Astrocyte of the cerebellum (primary cell): ENCODE measurements around the gene TSEN15.

ENCODE experiments used
- DNase-seq: peaks from one replicate; pipeline ENCODE4 v3.0.0-alpha.2; 2011; ENCODE audit warnings: low read depth
- H3K4me3 ChIP-seq: 2 replicates; pipeline ENCODE4 v1.5.1; 2011; ENCODE audit warnings: mild to moderate bottlenecking, low read depth, low read length, moderate library complexity
- CTCF ChIP-seq: IDR thresholded peaks from 2 replicates; pipeline ENCODE4 v1.5.1; 2012; ENCODE audit warnings: low read length, low read depth, moderate library complexity, mild to moderate bottlenecking; ENCODE audit errors: missing control alignments
- in situ Hi-C: cut with HindIII; loops from 2 replicates; pipeline ENCODE4 v1.10.0; 2017; ENCODE audit warnings: low sequenced_read_pairs

TSEN15 gene

GRCh38 chr1:184028854-184029623 is 22.5 kb upstream of the TSEN15 start:
- in situ Hi-C loops = no loop called here
- H3K4me3 ChIP-seq = no peak overlapping the region
- DNase-seq = no peak
- TF ChIP-seq CTCF = no peak

GRCh38 chr1:184030433-184031091 is 21.0 kb upstream of the TSEN15 start:
- TF ChIP-seq CTCF = no peak
- H3K4me3 ChIP-seq = no peak overlapping the region
- DNase-seq = no peak
- in situ Hi-C loops = no loop called here

- no peak overlapping the region for H3K4me3 ChIP-seq
- no peak for TF ChIP-seq CTCF
- no peak for DNase-seq
- in situ Hi-C loops = no loop called here
These were observed 20.5 kb upstream of the TSEN15 start for GRCh38 chr1:184031092-184031408.

- in situ Hi-C loops = no loop called here
- H3K4me3 ChIP-seq = no peak overlapping the region
- no peak for DNase-seq
- TF ChIP-seq CTCF = no peak
These were observed 20.0 kb upstream of the TSEN15 start for GRCh38 chr1:184031409-184032107.

GRCh38 chr1:184032306-184032929 is 19.1 kb upstream of the TSEN15 start:
- no peak for TF ChIP-seq CTCF
- DNase-seq = no peak
- in situ Hi-C loops = no loop called here
- H3K4me3 ChIP-seq = no peak overlapping the region

- DNase-seq = no peak
- TF ChIP-seq CTCF = no peak
- no peak overlapping the region for H3K4me3 ChIP-seq
- in situ Hi-C loops = no loop called here
These were observed 18.6 kb upstream of the TSEN15 start for GRCh38 chr1:184032930-184033418.
